ENCODE results near the gene DCTD.

The DCTD gene

GRCh38 chr4:182908124-182908523, 9.1 kb downstream of the DCTD start:
- no peak overlapping the region for H3K27ac ChIP-seq (ENCODE audit: low read length)
- no peaks in the 10 kb centered on the region for H3F3A ChIP-seq (ENCODE audit: insufficient read depth, low read length)
- no peak for TF ChIP-seq CTCF (IDR thresholded peaks at IDR 0.05; ENCODE audit: low read length)
- no peak for TF ChIP-seq EZH2 (optimal IDR thresholded peaks at IDR 0.05; ENCODE audit: low read depth, low read length)
- TF ChIP-seq EZH2phosphoT487 (IDR thresholded peaks at IDR 0.05; ENCODE audit: low read length) = no peak
- H3K27me3 ChIP-seq (replicated peaks; ENCODE audit: insufficient read depth, low read length) = no peaks in the 10 kb centered on the region
- H2AFZ ChIP-seq (ENCODE audit: low read length) = no peak overlapping the region
- H3K9ac ChIP-seq (ENCODE audit: low read length) = no peak overlapping the region
- H3K4me2 ChIP-seq (ENCODE audit: low read depth, low read length) = no peak overlapping the region
- peaks cover 51% of the 10 kb centered on the region for H3K79me2 ChIP-seq (ENCODE audit: low read length)
- H3K9me2 ChIP-seq (replicated peaks; ENCODE audit: insufficient read depth, low read length) = no peaks in the 10 kb centered on the region
- DNase-seq = no peak
- H3K4me1 ChIP-seq (ENCODE audit: low read length) = no peaks in the 10 kb centered on the region
- no peaks in the 10 kb centered on the region for H3K9me3 ChIP-seq (replicated peaks; ENCODE audit: insufficient read depth, low read length)
- H4K20me1 ChIP-seq (ENCODE audit: insufficient read depth, low read length) = no peaks in the 10 kb centered on the region
- H3K4me3 ChIP-seq (ENCODE audit: low read length) = no peak overlapping the region
- H3K36me3 ChIP-seq (replicated peaks; ENCODE audit: insufficient read depth, low read length) = no peaks in the 10 kb centered on the region; the same call in 1 of the 2 replicates

DNA sequence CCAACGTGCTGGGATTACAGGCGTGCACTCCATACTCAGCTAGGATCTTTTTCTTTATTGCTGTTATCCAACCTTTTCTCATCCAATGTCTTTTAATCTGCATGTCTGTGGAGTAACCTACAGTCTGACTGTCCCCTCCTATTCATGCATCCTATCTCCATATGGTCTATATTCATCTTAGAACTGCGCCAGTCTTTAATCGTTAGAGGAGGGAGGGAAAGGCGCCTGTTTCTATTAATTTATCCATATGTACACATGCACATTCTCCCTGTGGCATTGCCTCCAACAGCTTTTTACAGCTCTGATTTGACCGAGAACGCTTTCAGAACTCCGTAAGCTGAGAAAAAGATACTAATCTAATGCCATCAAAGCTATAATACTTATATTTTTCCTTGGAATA, 9.8 kb downstream of the DCTD start:
- H2AFZ ChIP-seq (ENCODE audit: low read length) = no peak overlapping the region
- no peaks in the 10 kb centered on the region for H3F3A ChIP-seq (ENCODE audit: insufficient read depth, low read length)
- H3K36me3 ChIP-seq (replicated peaks; ENCODE audit: insufficient read depth, low read length) = no peaks in the 10 kb centered on the region; the same call in 1 of the 2 replicates
- no peak overlapping the region for H3K4me3 ChIP-seq (ENCODE audit: low read length)
- no peaks in the 10 kb centered on the region for H3K27me3 ChIP-seq (replicated peaks; ENCODE audit: insufficient read depth, low read length)
- peaks cover 43% of the 10 kb centered on the region for H3K79me2 ChIP-seq (ENCODE audit: low read length)
- DNase-seq = no peak
- H3K27ac ChIP-seq (ENCODE audit: low read length) = no peak overlapping the region
- no peak overlapping the region for H3K4me2 ChIP-seq (ENCODE audit: low read depth, low read length)
- TF ChIP-seq EZH2 (optimal IDR thresholded peaks at IDR 0.05; ENCODE audit: low read depth, low read length) (no peak), CTCF (IDR thresholded peaks at IDR 0.05; ENCODE audit: low read length) (no peak), EZH2phosphoT487 (IDR thresholded peaks at IDR 0.05; ENCODE audit: low read length) (no peak)
- no peaks in the 10 kb centered on the region for H3K9me2 ChIP-seq (replicated peaks; ENCODE audit: insufficient read depth, low read length)
- H3K4me1 ChIP-seq (ENCODE audit: low read length) = no peaks in the 10 kb centered on the region
- H3K9ac ChIP-seq (ENCODE audit: low read length) = no peak overlapping the region
- H3K9me3 ChIP-seq (replicated peaks; ENCODE audit: insufficient read depth, low read length) = no peaks in the 10 kb centered on the region
- no peaks in the 10 kb centered on the region for H4K20me1 ChIP-seq (ENCODE audit: insufficient read depth, low read length)

DNA sequence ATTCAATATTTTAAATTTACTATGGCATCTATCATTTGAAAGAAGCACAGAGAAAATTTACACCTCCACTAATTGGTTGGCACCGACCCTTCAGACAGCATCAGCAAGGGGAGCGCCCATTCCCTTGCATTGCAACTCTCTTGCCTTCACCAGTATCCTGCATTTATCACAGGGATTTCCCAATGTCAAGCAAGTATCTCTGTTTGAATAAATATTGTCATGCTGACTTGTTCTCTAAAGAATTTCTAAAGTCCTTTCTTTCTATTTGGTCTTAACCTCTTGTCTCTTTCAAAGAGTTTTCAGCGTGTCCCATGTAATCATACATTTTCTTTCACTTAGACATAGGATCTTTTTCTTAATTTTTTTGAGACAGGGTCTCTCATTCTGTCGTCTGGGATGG, 10.4 kb downstream of the DCTD start:
- no peak overlapping the region for H3K4me3 ChIP-seq (ENCODE audit: low read length)
- no peaks in the 10 kb centered on the region for H3K9me2 ChIP-seq (replicated peaks; ENCODE audit: insufficient read depth, low read length)
- no peak for DNase-seq
- no peaks in the 10 kb centered on the region for H3K9me3 ChIP-seq (replicated peaks; ENCODE audit: insufficient read depth, low read length)
- no peaks in the 10 kb centered on the region for H3K27me3 ChIP-seq (replicated peaks; ENCODE audit: insufficient read depth, low read length)
- H3K79me2 ChIP-seq (ENCODE audit: low read length) = peaks cover 38% of the 10 kb centered on the region
- no peak overlapping the region for H2AFZ ChIP-seq (ENCODE audit: low read length)
- no peaks in the 10 kb centered on the region for H4K20me1 ChIP-seq (ENCODE audit: insufficient read depth, low read length)
- H3K27ac ChIP-seq (ENCODE audit: low read length) = no peak overlapping the region
- TF ChIP-seq EZH2phosphoT487 (IDR thresholded peaks at IDR 0.05; ENCODE audit: low read length) = no peak
- TF ChIP-seq CTCF (IDR thresholded peaks at IDR 0.05; ENCODE audit: low read length) = no peak
- no peak for TF ChIP-seq EZH2 (optimal IDR thresholded peaks at IDR 0.05; ENCODE audit: low read depth, low read length)
- no peak overlapping the region for H3K4me2 ChIP-seq (ENCODE audit: low read depth, low read length)
- no peaks in the 10 kb centered on the region for H3F3A ChIP-seq (ENCODE audit: insufficient read depth, low read length)
- no peaks in the 10 kb centered on the region for H3K4me1 ChIP-seq (ENCODE audit: low read length)
- no peak overlapping the region for H3K9ac ChIP-seq (ENCODE audit: low read length)
- no peaks in the 10 kb centered on the region; the same call in 1 of the 2 replicates for H3K36me3 ChIP-seq (replicated peaks; ENCODE audit: insufficient read depth, low read length)

All from MM.1S (cell line).